HEK293 (cell line): ENCODE results near the gene KRT40.

ENCODE experiments used
- CTCF ChIA-PET: fragments of 350-600 bp; formaldehyde crosslinking; extraction: SDS; loops from one replicate; lab custom pipeline; 2021; ENCODE audit warnings: antibody characterized with exemption; lab: Yijun Ruan, JAX
- POLR2A ChIA-PET: fragments of 300-600 bp; formaldehyde crosslinking; extraction: SDS; loops from one replicate; lab custom pipeline; 2020; ENCODE audit warnings: antibody characterized with exemption, inconsistent platforms; lab: Yijun Ruan, JAX
- H3K27ac ChIP-seq: fragments of 200-500 bp; sonication (Bioruptor generic); 2 replicates; pipeline ENCODE4 v1.5.1; 2014; ENCODE audit warnings: low read depth, low read length, control low read depth, inconsistent platforms; ENCODE audit errors: extremely low read depth
- H3K36me3 ChIP-seq, 2 experiments: fragments of 200-500 bp in 1 of 2; sonication (Bioruptor generic) in 1 of 2; 1 replicate in 1 of 2; 2 replicates in 1 of 2; pipeline ENCODE4 v1.5.1; 2014 to 2017; ENCODE audit warnings: inconsistent platforms in 2 of 2, low read length in 2 of 2; ENCODE audit not compliant: control insufficient read depth in 2 of 2, insufficient read depth in 1 of 2
- H3K4me1 ChIP-seq: fragments of 200-500 bp; sonication (Bioruptor generic); 2 replicates; pipeline ENCODE4 v1.5.1; 2014; ENCODE audit warnings: mild to moderate bottlenecking, low read length, inconsistent platforms; ENCODE audit not compliant: control insufficient read depth, insufficient read depth
- H3K4me3 ChIP-seq: 2 replicates; pipeline ENCODE4 v1.5.1; 2011; ENCODE audit warnings: low read depth, mild to moderate bottlenecking, control low read depth, low read length, moderate library complexity
- H3K9me3 ChIP-seq: fragments of 200-500 bp; sonication (Bioruptor generic); 2 replicates; pipeline ENCODE4 v1.5.1; 2014; ENCODE audit warnings: low read depth, low read length, inconsistent platforms; ENCODE audit not compliant: control insufficient read depth, insufficient read depth
- EGR2 ChIP-seq: fragments of 450-650 bp; formaldehyde crosslinking; IDR thresholded peaks from 2 replicates; pipeline ENCODE4 v1.5.1; 2016; ENCODE audit warnings: low read depth, missing biosample characterization, missing genetic modification characterization
- FEZF1 ChIP-seq: fragments of 450-650 bp; formaldehyde crosslinking; IDR thresholded peaks from 2 replicates; pipeline ENCODE4 v1.5.1; 2016; ENCODE audit warnings: missing biosample characterization, missing genetic modification characterization
- KLF10 ChIP-seq: fragments of 450-650 bp; IDR thresholded peaks from 2 replicates; pipeline ENCODE4 v1.5.1; 2018; ENCODE audit warnings: missing biosample characterization, mild to moderate bottlenecking, missing genetic modification characterization
- KLF16 ChIP-seq: fragments of 450-650 bp; formaldehyde crosslinking; IDR thresholded peaks from 2 replicates; pipeline ENCODE4 v1.5.1; 2017; ENCODE audit warnings: missing biosample characterization, missing genetic modification characterization
- SALL2 ChIP-seq: fragments of 450-650 bp; formaldehyde crosslinking; IDR thresholded peaks from 2 replicates; pipeline ENCODE4 v1.5.0; 2017; ENCODE audit warnings: missing biosample characterization, mild to moderate bottlenecking, missing genetic modification characterization, borderline replicate concordance
- SCRT2 ChIP-seq: fragments of 450-650 bp; formaldehyde crosslinking; IDR thresholded peaks from 2 replicates; pipeline ENCODE4 v1.5.1; 2016; ENCODE audit warnings: missing biosample characterization, missing genetic modification characterization
- TRIM28 ChIP-seq: IDR thresholded peaks from 2 replicates; pipeline ENCODE4 v1.6.1; 2011; ENCODE audit warnings: low read length, control low read depth, borderline replicate concordance
- ZNF133 ChIP-seq: fragments of 450-650 bp; formaldehyde crosslinking; IDR thresholded peaks from 2 replicates; pipeline ENCODE4 v1.5.1; 2016; ENCODE audit warnings: missing biosample characterization, missing genetic modification characterization
- ZNF223 ChIP-seq: fragments of 450-650 bp; formaldehyde crosslinking; IDR thresholded peaks from 2 replicates; pipeline ENCODE4 v1.5.1; 2016; ENCODE audit warnings: missing biosample characterization, missing genetic modification characterization
- ZNF335 ChIP-seq: fragments of 450-650 bp; formaldehyde crosslinking; conservative IDR thresholded peaks from 2 replicates; pipeline ENCODE4 v1.5.1; 2016; ENCODE audit warnings: missing biosample characterization, missing genetic modification characterization
- ZNF366 ChIP-seq: fragments of 450-650 bp; formaldehyde crosslinking; conservative IDR thresholded peaks from 2 replicates; pipeline ENCODE4 v1.5.1; 2016; ENCODE audit warnings: missing biosample characterization, missing genetic modification characterization
- ZNF37A ChIP-seq: fragments of 450-650 bp; IDR thresholded peaks from 2 replicates; pipeline ENCODE4 v1.5.1; 2018; ENCODE audit warnings: missing biosample characterization, missing genetic modification characterization
- ZNF426 ChIP-seq: fragments of 450-650 bp; formaldehyde crosslinking; IDR thresholded peaks from 2 replicates; pipeline ENCODE4 v1.5.1; 2017; ENCODE audit warnings: missing biosample characterization, missing genetic modification characterization, mild to moderate bottlenecking, inconsistent platforms, moderate library complexity
- ZNF433 ChIP-seq: fragments of 450-650 bp; formaldehyde crosslinking; IDR thresholded peaks from 2 replicates; pipeline ENCODE4 v1.5.1; 2016; ENCODE audit warnings: missing biosample characterization, missing genetic modification characterization, low read depth
- ZNF473 ChIP-seq: fragments of 450-650 bp; formaldehyde crosslinking; IDR thresholded peaks from 2 replicates; pipeline ENCODE4 v1.5.1; 2017; ENCODE audit warnings: missing biosample characterization, missing genetic modification characterization
- ZNF529 ChIP-seq: fragments of 450-650 bp; formaldehyde crosslinking; IDR thresholded peaks from 2 replicates; pipeline ENCODE4 v1.5.1; 2017; ENCODE audit warnings: missing genetic modification characterization, missing biosample characterization; ENCODE audit not compliant: insufficient replicate concordance
- ZNF555 ChIP-seq: fragments of 450-650 bp; formaldehyde crosslinking; conservative IDR thresholded peaks from 2 replicates; pipeline ENCODE4 v1.5.1; 2017; ENCODE audit warnings: missing biosample characterization, mild to moderate bottlenecking, missing genetic modification characterization, inconsistent platforms
- ZNF623 ChIP-seq: fragments of 450-650 bp; formaldehyde crosslinking; IDR thresholded peaks from 2 replicates; pipeline ENCODE4 v1.5.1; 2016; ENCODE audit warnings: missing biosample characterization, missing genetic modification characterization
- ZNF76 ChIP-seq: fragments of 450-650 bp; formaldehyde crosslinking; IDR thresholded peaks from 2 replicates; pipeline ENCODE4; 2016; ENCODE audit warnings: low read depth, missing biosample characterization, missing genetic modification characterization, borderline replicate concordance
- TF ChIP-seq, protein P1 (sequence below): fragments of 450-650 bp; formaldehyde crosslinking; IDR thresholded peaks from 2 replicates; pipeline ENCODE4 v1.5.1; 2016; ENCODE audit warnings: missing biosample characterization, missing genetic modification characterization
- TF ChIP-seq, protein P2 (sequence below): fragments of 450-650 bp; formaldehyde crosslinking; IDR thresholded peaks from 2 replicates; pipeline ENCODE4 v1.5.1; 2016; ENCODE audit warnings: missing biosample characterization, missing genetic modification characterization
- TF ChIP-seq, protein P3 (sequence below): fragments of 450-650 bp; formaldehyde crosslinking; conservative IDR thresholded peaks from 2 replicates; pipeline ENCODE4 v1.5.1; 2016; ENCODE audit warnings: low read depth, missing biosample characterization, missing genetic modification characterization

The KRT40 gene

DNA sequence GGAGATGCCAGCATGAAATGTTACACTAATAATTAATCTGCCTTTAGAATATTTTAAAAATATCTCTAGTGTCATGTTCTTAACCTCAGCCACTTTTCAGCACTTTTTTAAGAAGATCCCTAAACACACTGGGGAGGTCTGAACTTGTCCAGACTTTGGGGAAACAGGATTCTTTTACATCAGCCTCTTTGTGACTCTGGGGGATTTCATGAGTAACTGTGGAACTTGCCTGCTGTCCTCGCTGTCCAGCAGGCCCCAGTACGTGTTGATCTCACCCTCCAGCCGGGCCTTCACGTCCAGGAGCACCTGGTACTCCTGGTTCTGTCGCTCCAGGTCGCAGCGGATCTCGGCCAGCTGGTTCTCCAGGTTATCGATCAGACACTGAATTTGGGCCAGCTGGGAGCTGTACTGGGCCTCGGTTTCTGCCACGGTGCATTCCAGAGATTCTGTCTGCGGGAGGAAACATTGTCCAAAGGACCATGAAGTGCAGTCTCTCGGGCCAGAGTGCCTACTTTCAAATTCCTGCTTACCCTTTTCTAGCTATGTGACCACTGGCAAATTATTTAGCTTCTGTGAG, 5.5 kb downstream of the KRT40 start (continued):
- TF ChIP-seq, protein P1, sequence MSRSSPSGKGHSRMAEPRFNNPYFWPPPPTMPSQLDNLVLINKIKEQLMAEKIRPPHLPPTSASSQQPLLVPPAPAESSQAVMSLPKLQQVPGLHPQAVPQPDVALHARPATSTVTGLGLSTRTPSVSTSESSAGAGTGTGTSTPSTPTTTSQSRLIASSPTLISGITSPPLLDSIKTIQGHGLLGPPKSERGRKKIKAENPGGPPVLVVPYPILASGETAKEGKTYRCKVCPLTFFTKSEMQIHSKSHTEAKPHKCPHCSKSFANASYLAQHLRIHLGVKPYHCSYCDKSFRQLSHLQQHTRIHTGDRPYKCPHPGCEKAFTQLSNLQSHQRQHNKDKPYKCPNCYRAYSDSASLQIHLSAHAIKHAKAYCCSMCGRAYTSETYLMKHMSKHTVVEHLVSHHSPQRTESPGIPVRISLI, result no peak
- TF ChIP-seq, protein P2, sequence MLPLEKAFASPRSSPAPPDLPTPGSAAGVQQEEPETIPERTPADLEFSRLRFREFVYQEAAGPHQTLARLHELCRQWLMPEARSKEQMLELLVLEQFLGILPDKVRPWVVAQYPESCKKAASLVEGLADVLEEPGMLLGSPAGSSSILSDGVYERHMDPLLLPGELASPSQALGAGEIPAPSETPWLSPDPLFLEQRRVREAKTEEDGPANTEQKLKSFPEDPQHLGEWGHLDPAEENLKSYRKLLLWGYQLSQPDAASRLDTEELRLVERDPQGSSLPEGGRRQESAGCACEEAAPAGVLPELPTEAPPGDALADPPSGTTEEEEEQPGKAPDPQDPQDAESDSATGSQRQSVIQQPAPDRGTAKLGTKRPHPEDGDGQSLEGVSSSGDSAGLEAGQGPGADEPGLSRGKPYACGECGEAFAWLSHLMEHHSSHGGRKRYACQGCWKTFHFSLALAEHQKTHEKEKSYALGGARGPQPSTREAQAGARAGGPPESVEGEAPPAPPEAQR (tag by site-specific recombination), result no peak
- no peak for TF ChIP-seq ZNF623 (tag by site-specific recombination)

DNA sequence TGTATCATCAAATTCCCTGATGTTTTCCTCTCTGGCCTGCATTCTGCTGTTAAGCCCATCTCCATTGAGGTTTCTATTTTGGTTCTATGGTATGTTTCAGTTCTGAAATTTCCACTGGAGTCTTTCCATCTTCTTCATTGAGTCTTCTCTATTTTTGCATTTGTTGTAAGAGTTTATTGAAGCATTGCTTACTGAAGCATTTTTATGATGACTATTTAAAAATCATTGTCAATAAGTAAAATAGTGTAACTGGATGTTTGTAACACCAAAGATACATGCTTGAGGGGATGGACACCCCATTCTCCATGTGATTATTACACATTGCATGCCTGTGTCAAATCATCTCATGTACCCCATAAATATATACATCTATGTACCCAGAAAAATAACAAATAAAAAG, 8.6 kb downstream of the KRT40 start:
- no peaks in the 10 kb centered on the region for H3K4me1 ChIP-seq
- ChIA-PET CTCF (interaction anchor here (0.6 kb wide), 1 partner anchor 169 kb away, joined by 4 read pairs; no protein-coding TSS in a partner anchor), POLR2A (no interaction called here)
- no peak overlapping the region for H3K4me3 ChIP-seq
- TF ChIP-seq ZNF223 (no peak), ZNF529 (tag by site-specific recombination) (no peak), ZNF76 (tag by site-specific recombination) (no peak), ZNF473 (no peak), ZNF426 (tag by site-specific recombination) (no peak), SCRT2 (no peak), EGR2 (tag by site-specific recombination) (no peak), KLF10 (tag by site-specific recombination) (no peak)
- TF ChIP-seq, protein P3, sequence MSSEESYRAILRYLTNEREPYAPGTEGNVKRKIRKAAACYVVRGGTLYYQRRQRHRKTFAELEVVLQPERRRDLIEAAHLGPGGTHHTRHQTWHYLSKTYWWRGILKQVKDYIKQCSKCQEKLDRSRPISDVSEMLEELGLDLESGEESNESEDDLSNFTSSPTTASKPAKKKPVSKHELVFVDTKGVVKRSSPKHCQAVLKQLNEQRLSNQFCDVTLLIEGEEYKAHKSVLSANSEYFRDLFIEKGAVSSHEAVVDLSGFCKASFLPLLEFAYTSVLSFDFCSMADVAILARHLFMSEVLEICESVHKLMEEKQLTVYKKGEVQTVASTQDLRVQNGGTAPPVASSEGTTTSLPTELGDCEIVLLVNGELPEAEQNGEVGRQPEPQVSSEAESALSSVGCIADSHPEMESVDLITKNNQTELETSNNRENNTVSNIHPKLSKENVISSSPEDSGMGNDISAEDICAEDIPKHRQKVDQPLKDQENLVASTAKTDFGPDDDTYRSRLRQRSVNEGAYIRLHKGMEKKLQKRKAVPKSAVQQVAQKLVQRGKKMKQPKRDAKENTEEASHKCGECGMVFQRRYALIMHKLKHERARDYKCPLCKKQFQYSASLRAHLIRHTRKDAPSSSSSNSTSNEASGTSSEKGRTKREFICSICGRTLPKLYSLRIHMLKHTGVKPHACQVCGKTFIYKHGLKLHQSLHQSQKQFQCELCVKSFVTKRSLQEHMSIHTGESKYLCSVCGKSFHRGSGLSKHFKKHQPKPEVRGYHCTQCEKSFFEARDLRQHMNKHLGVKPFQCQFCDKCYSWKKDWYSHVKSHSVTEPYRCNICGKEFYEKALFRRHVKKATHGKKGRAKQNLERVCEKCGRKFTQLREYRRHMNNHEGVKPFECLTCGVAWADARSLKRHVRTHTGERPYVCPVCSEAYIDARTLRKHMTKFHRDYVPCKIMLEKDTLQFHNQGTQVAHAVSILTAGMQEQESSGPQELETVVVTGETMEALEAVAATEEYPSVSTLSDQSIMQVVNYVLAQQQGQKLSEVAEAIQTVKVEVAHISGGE (tag by site-specific recombination), result no peak
- H3K36me3 ChIP-seq, result no peaks in the 10 kb centered on the region
- no peaks in the 10 kb centered on the region for H3K9me3 ChIP-seq
- no peak overlapping the region for H3K27ac ChIP-seq

DNA sequence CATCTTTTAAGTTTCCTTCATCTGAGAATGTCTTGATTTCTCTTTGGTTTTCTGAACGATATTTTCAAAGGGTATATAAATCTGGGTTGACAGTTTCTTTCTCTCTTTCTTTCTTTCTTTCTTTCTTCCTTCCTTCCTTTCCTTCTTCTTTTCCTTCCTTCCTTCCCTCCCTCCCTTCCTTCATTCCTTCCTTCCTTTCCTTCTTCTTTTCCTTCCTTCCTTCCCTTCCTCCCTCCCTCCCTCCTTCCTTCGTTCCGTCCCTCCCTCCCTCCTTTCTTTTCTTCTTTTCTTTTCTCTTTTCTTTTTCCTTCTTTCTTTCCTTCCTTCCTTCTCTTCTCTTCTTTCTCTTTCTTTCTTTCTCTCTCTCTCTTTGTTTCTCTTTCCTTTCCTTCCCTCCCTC, 9.8 kb downstream of the KRT40 start:
- TF ChIP-seq ZNF433 (tag by site-specific recombination) (no peak), ZNF366 (tag by site-specific recombination) (peak; percentile 83)
- POLR2A ChIA-PET, result no interaction called here
- no peak overlapping the region for H3K4me3 ChIP-seq
- H3K9me3 ChIP-seq, result no peaks in the 10 kb centered on the region
- no peak overlapping the region for H3K27ac ChIP-seq
- CTCF ChIA-PET, result interaction anchor here (0.6 to 2.6 kb wide), 2 partner anchors 10 to 12 kb away, joined by 3 to 12 read pairs; no protein-coding TSS in a partner anchor
- H3K4me1 ChIP-seq, result no peaks in the 10 kb centered on the region
- no peaks in the 10 kb centered on the region for H3K36me3 ChIP-seq

DNA sequence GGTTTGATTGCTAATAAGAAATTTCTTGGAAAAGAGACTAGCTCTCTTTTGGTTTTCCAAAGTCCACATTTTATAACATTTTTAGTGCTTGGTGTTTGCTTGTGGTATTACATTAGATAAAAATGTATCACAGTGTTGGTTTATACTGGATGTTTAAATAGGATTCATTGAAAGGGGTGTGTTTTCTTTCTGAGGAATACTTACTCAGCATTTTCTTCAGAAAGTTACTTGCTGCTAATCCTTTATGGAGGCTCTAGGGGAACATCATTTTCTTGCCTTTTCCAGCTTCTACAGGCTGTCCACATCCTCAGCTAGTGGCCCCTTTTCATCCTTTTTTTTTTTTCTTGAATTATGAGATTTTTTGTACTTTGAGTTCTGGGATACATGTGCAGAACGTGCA, 16.5 kb downstream of the KRT40 start:
- Histone ChIP-seq H3K4me1 (no peaks in the 10 kb centered on the region), H3K4me3 (no peak overlapping the region), H3K36me3 (no peaks in the 10 kb centered on the region), H3K9me3 (no peaks in the 10 kb centered on the region), H3K27ac (no peak overlapping the region)
- ChIA-PET CTCF (interaction anchor here (0.7 to 2.0 kb wide), 3 partner anchors 10 to 582 kb away, joined by 3 to 6 read pairs (median 5); no protein-coding TSS in a partner anchor), POLR2A (no interaction called here)
- TF ChIP-seq ZNF555 (no peak), KLF16 (no peak), SALL2 (tag by site-specific recombination) (no peak), FEZF1 (tag by site-specific recombination) (no peak), ZNF37A (tag by site-specific recombination) (no peak), TRIM28 (no peak), ZNF335 (no peak), EGR2 (tag by site-specific recombination) (no peak), ZNF133 (tag by site-specific recombination) (no peak)
